Ectodermal cell (in vitro differentiated cells): ENCODE results near the gene ATXN2L. TPM values are rescaled to one million over a fixed set of nuclear protein-coding genes. Genes with fewer than 3 reads are reported as not detected.
"Not testable (repeated sequence)": the region's sequence is repeated elsewhere in the genome, so short reads cannot be mapped to it uniquely, and the experiment has no call there.

Experiments used
- H3K27ac ChIP-seq: 2 replicates; pipeline ENCODE4 v1.7.0; 2013; ENCODE audit warnings: mild to moderate bottlenecking, low read depth, low read length; ENCODE audit not compliant: insufficient read depth, poor library complexity, severe bottlenecking
- H3K27me3 ChIP-seq: 2 replicates; pipeline ENCODE4 v1.7.0; 2013; ENCODE audit warnings: mild to moderate bottlenecking, low read length; ENCODE audit not compliant: insufficient read depth, control insufficient read depth, poor library complexity, severe bottlenecking
- H3K36me3 ChIP-seq: one replicate; pipeline ENCODE4 v1.7.0; 2013; ENCODE audit warnings: low read length; ENCODE audit not compliant: control insufficient read depth, insufficient read depth
- H3K4me1 ChIP-seq: one replicate; pipeline ENCODE4 v1.7.0; 2013; ENCODE audit warnings: low read length; ENCODE audit not compliant: control insufficient read depth, insufficient read depth
- H3K4me3 ChIP-seq: 2 replicates; pipeline ENCODE4 v1.7.0; 2013; ENCODE audit warnings: low read depth, low read length, control low read depth; ENCODE audit not compliant: insufficient read depth
- H3K9me3 ChIP-seq: 2 replicates; pipeline ENCODE4 v1.7.0; 2013; ENCODE audit warnings: mild to moderate bottlenecking, low read length, moderate library complexity; ENCODE audit not compliant: control insufficient read depth
- WGBS, 2 experiments: methylation state at CpG; one replicate each; pipeline ENCODE4 v1.1.7; 2013; ENCODE audit warnings: missing lambda C conversion rate in 2 of 2; 5-methylcytosine and 5-hydroxymethylcytosine counted together
- polyA plus RNA-seq, 4 experiments: library from polyadenylated mRNA; stranded (reverse); fragments of 50-300 nt; gene quantifications; one replicate each; pipeline ENCODE4 v1.2.3, GENCODE V29; 2013

ATXN2L gene
- 248 TPM for polyA plus RNA-seq (2013, experiment 1 of 4)
- 226 TPM for polyA plus RNA-seq (2013, experiment 2 of 4)
- 201 TPM for polyA plus RNA-seq (2013, experiment 3 of 4)
- 216 TPM for polyA plus RNA-seq (2013, experiment 4 of 4)

DNA sequence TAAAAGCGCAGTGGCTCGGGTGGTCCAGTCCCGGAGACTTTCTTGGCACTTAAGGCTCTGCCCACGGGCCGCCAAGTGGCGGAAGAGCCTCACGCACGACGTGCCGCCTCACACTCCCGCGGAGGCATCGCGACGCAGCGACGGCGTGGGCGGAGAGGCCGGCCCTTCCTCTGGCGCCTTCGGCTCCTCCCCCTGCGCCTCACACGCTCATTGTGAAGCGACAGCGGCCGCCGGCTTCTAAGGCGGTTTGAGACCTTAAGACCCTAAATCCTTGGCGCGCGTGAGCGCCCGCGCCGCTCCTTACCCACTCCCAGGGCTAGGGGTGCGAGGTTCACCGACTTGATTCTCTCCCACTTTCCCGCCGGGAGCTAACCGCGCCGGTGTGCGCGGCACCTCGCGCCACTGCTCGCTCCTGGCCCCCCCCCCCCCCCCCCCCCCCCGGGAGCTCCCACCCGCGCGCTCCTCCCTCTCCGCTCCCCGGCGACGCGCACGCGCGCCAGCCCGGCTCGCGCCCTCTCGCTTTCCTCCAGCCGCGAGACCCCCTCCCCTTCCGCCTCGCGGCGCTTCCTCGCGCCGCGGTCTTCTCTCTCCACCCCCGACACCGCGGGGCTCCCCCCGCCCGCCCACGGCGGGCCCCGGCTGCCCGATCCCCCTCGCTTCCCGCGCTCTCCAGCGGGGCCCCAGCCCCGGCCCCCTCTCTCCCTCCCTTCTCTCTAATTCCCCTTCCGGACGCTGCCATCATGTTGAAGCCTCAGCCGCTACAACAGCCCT lies at the start of gene ATXN2L:
Gene ATXN2L, plus strand, starts transcription at position 480 of the 771 bp plus-strand sequence. Its CDS starts 261 bp downstream, at position 741.
- H3K36me3 ChIP-seq = peaks cover 17% of the 10 kb centered on the region
- H3K4me1 ChIP-seq = peaks cover 9% of the 10 kb centered on the region
- H3K27ac ChIP-seq = peak within 1 kb of the TSS; percentile 94
- H3K9me3 ChIP-seq = no peaks in the 10 kb centered on the region
- WGBS, 2 experiments = 0% methylated on average over 89 to 90 of the region's 91 CpGs
- peak within 1 kb of the TSS; percentile 95 for H3K4me3 ChIP-seq
- H3K27me3 ChIP-seq = no peaks in the 10 kb centered on the region

GRCh38 chr16:28781697-28782096 lies 41.1 kb upstream of the ATXN2L start:
- not testable (repeated sequence) for H3K36me3 ChIP-seq, H3K27ac ChIP-seq, H3K4me3 ChIP-seq, H3K4me1 ChIP-seq, H3K9me3 ChIP-seq, H3K27me3 ChIP-seq
- WGBS, 2 experiments = no CpG with 5 or more reads among the region's 6 CpGs

- H3K4me3 ChIP-seq, H3K9me3 ChIP-seq, H3K4me1 ChIP-seq, H3K27me3 ChIP-seq, H3K27ac ChIP-seq, H3K36me3 ChIP-seq: not testable (repeated sequence)
- WGBS, 2 experiments = no CpG with 5 or more reads among the region's 4 CpGs
Observed at GRCh38 chr16:28782357-28782756, 40.4 kb upstream of the ATXN2L start.

- H3K9me3 ChIP-seq, H3K4me3 ChIP-seq: not testable (repeated sequence)
- WGBS, 2 experiments = no CpG with 5 or more reads among the region's 13 CpGs
Observed at GRCh38 chr16:28802235-28803019, 20.4 kb upstream of the ATXN2L start.

GRCh38 chr16:28807445-28808120 lies 15.2 kb upstream of the ATXN2L start:
- not testable (repeated sequence) for H3K36me3 ChIP-seq, H3K27me3 ChIP-seq, H3K27ac ChIP-seq, H3K9me3 ChIP-seq, H3K4me3 ChIP-seq, H3K4me1 ChIP-seq
- WGBS, 2 experiments = no CpG with 5 or more reads among the region's 11 CpGs

More at GRCh38 chr16:28802235-28803019, 20.4 kb upstream of the ATXN2L start:
- not testable (repeated sequence) for H3K36me3 ChIP-seq, H3K27me3 ChIP-seq, H3K4me1 ChIP-seq, H3K27ac ChIP-seq

DNA sequence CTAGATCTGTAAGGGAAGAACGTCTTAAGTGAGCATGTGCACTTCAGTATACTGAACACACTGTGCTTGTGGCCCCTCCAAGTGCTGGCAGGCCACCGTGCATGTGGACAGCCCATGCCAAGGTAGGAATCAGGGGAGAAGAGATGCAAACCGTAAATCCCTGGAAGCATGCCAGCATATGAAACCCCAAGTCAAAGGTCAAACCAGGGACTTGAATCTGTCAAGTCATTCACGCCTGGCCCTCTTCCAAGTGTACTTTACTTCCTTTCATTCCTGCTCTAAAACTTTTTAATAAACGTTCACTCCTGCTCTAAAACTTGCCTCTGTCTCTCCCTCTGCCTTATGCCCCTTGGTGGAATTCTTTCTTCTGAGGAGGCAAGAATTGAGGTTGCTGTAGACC lies 2.8 kb upstream of the ATXN2L start:
- Histone ChIP-seq H3K9me3 (no peaks in the 10 kb centered on the region), H3K4me3 (no peak overlapping the region), H3K27ac (no peak overlapping the region), H3K27me3 (no peaks in the 10 kb centered on the region), H3K4me1 (peaks cover 3% of the 10 kb centered on the region), H3K36me3 (no peaks in the 10 kb centered on the region)
- WGBS, 2 experiments = 93 to 94% methylated on average over 5 of the region's 5 CpGs

GRCh38 chr16:28820546-28820945 lies 2.3 kb upstream of the ATXN2L start:
- not testable (repeated sequence) for H3K27me3 ChIP-seq, H3K9me3 ChIP-seq, H3K4me1 ChIP-seq, H3K4me3 ChIP-seq, H3K36me3 ChIP-seq, H3K27ac ChIP-seq
- WGBS, 2 experiments = 92 to 93% methylated on average over 13 of the region's 13 CpGs

- peak overlapping the region; percentile 94 for H3K27ac ChIP-seq
- 42 to 43% methylated on average over 13 of the region's 13 CpGs for WGBS, 2 experiments
- H3K9me3 ChIP-seq = no peaks in the 10 kb centered on the region
- H3K27me3 ChIP-seq = no peaks in the 10 kb centered on the region
- H3K4me3 ChIP-seq = peak overlapping the region; percentile 95
- H3K4me1 ChIP-seq = peaks cover 9% of the 10 kb centered on the region
- peaks cover 10% of the 10 kb centered on the region for H3K36me3 ChIP-seq
Observed at GRCh38 chr16:28821874-28822519, 802 bp upstream of the ATXN2L start.

GRCh38 chr16:28823291-28823872 lies 583 bp downstream of the ATXN2L start:
- Histone ChIP-seq H3K27ac (peak overlapping the region; percentile 94), H3K36me3 (peaks cover 24% of the 10 kb centered on the region), H3K4me3 (peak overlapping the region; percentile 95), H3K27me3 (no peaks in the 10 kb centered on the region), H3K9me3 (no peaks in the 10 kb centered on the region), H3K4me1 (peaks cover 9% of the 10 kb centered on the region)
- 0 to 1% methylated on average over 62 of the region's 62 CpGs for WGBS, 2 experiments
